HG03432 (cell line): ENCODE data around the gene EIF2S3.
"Not testable (repeated sequence)": the region's sequence is repeated elsewhere in the genome, so short reads cannot be mapped to it uniquely, and the experiment has no call there.

Experiments
- ATAC-seq: cut with Tn5 transposase; IDR thresholded peaks from one replicate; pipeline ENCODE4 v1.9.1; 2021; ENCODE audit warnings: mild to moderate bottlenecking, moderate library complexity; ENCODE audit not compliant: unreplicated experiment

The EIF2S3 gene

GRCh38 chrX:24054182-24055042, at the start of gene EIF2S3:
Gene EIF2S3, plus strand, starts transcription at chrX:24054956. Its CDS starts 13 bp downstream, at chrX:24054969.
- ATAC-seq = peak; percentile 89

GRCh38 chrX:24005028-24005427, 49.7 kb upstream of the EIF2S3 start:
- peak; percentile 58 for ATAC-seq

- ATAC-seq = no peak
Observed at GRCh38 chrX:24005867-24006266, 48.9 kb upstream of the EIF2S3 start.

- ATAC-seq = no peak
Observed at GRCh38 chrX:24012266-24012665, 42.5 kb upstream of the EIF2S3 start.

GRCh38 chrX:24014388-24015018, 40.3 kb upstream of the EIF2S3 start:
- peak; percentile 85 for ATAC-seq

- no peak for ATAC-seq
Observed at GRCh38 chrX:24017674-24018073, 37.1 kb upstream of the EIF2S3 start.

GRCh38 chrX:24018809-24019208, 35.9 kb upstream of the EIF2S3 start:
- ATAC-seq = no peak

- ATAC-seq = no peak
Observed at GRCh38 chrX:24019448-24019847, 35.3 kb upstream of the EIF2S3 start.

- ATAC-seq = no peak
Observed at GRCh38 chrX:24020306-24020876, 34.4 kb upstream of the EIF2S3 start.

- no peak for ATAC-seq
Observed at GRCh38 chrX:24023544-24023943, 31.2 kb upstream of the EIF2S3 start.

- no peak for ATAC-seq
Observed at GRCh38 chrX:24023972-24024669, 30.6 kb upstream of the EIF2S3 start.

GRCh38 chrX:24024819-24025740, 29.7 kb upstream of the EIF2S3 start:
- peak; percentile 93 for ATAC-seq

GRCh38 chrX:24025741-24026403, 28.9 kb upstream of the EIF2S3 start:
- ATAC-seq = peak; percentile 31

GRCh38 chrX:24026432-24026831, 28.3 kb upstream of the EIF2S3 start:
- no peak for ATAC-seq

GRCh38 chrX:24027086-24027485, 27.7 kb upstream of the EIF2S3 start, which contains the start of gene KLHL15:
Gene KLHL15, minus strand, starts transcription at chrX:24027186. Its CDS starts 20,493 bp downstream, at chrX:24006693.
- ATAC-seq = no peak

GRCh38 chrX:24027985-24028384, 26.8 kb upstream of the EIF2S3 start:
- ATAC-seq = no peak

- no peak for ATAC-seq
Observed at GRCh38 chrX:24030597-24030996, 24.2 kb upstream of the EIF2S3 start.

GRCh38 chrX:24034485-24034884, 20.3 kb upstream of the EIF2S3 start:
- no peak for ATAC-seq

- ATAC-seq = no peak
Observed at GRCh38 chrX:24037729-24038128, 17.0 kb upstream of the EIF2S3 start.

- ATAC-seq = not testable (repeated sequence)
Observed at GRCh38 chrX:24046060-24046459, 8.7 kb upstream of the EIF2S3 start.
